PC-9 (cell line): ENCODE measurements around the gene RYR2. TPM values are rescaled to one million over a fixed set of nuclear protein-coding genes. Genes with fewer than 3 reads are reported as not detected.

ENCODE experiments used
- BruUV-seq: library from RNA; stranded (reverse); fragments of 400-500 nt; replicated peaks from 2 replicates; lab custom pipeline; 2021; lab: Mats Ljungman, UMichigan
- CTCF ChIA-PET: fragments of 300-600 bp; sonication (Branson Sonifier 250); formaldehyde crosslinking; loops from one replicate; lab custom pipeline; 2022; ENCODE audit warnings: antibody characterized with exemption; lab: Charles Lee
- POLR2A ChIA-PET: fragments of 300-600 bp; sonication (Branson Sonifier 250); formaldehyde crosslinking; loops from one replicate; lab custom pipeline; 2022; ENCODE audit warnings: antibody characterized with exemption; ENCODE audit not compliant: unreplicated experiment; lab: Charles Lee
- DNase-seq, 2 experiments: peaks; one replicate each; pipeline versions ENCODE4 v3.0.0 to v3.0.0-alpha.2; 2015 to 2022; ENCODE audit warnings: mixed read lengths in 1 of 2
- H2AFZ ChIP-seq: fragments of 200-600 bp; sonication (generic); 2 replicates; pipeline ENCODE4 v1.8.1; 2017; ENCODE audit warnings: antibody characterized with exemption
- H3F3A ChIP-seq: fragments of 200-600 bp; sonication (generic); 2 replicates; pipeline ENCODE4 v1.8.1; 2017; ENCODE audit warnings: antibody characterized with exemption, mild to moderate bottlenecking, low read depth; ENCODE audit not compliant: insufficient read depth
- H3K27ac ChIP-seq: fragments of 200-600 bp; sonication (generic); 2 replicates; pipeline ENCODE4 v1.6.1; 2016; ENCODE audit warnings: mixed run types
- H3K27me3 ChIP-seq: fragments of 200-600 bp; sonication (generic); 2 replicates; pipeline ENCODE4 v1.6.1; 2016; ENCODE audit warnings: low read depth, mixed run types; ENCODE audit not compliant: insufficient read depth
- H3K36me3 ChIP-seq: fragments of 200-600 bp; sonication (generic); 2 replicates; pipeline ENCODE4 v1.6.1; 2016; ENCODE audit warnings: low read depth, mixed run types
- H3K4me1 ChIP-seq: fragments of 200-600 bp; sonication (generic); replicated peaks from 2 replicates; pipeline ENCODE4 v1.6.1; 2016; ENCODE audit warnings: mixed run types; ENCODE audit not compliant: insufficient read depth
- H3K4me2 ChIP-seq: fragments of 200-600 bp; sonication (generic); 2 replicates; pipeline ENCODE4 v1.6.1; 2017; ENCODE audit warnings: mixed run types
- H3K4me3 ChIP-seq: fragments of 200-600 bp; sonication (generic); 2 replicates; pipeline ENCODE4 v1.6.1; 2016; ENCODE audit warnings: mixed run types
- H3K79me2 ChIP-seq: fragments of 200-600 bp; sonication (generic); 2 replicates; pipeline ENCODE4 v1.6.1; 2017; ENCODE audit warnings: low read depth, mixed run types
- H3K9me2 ChIP-seq: fragments of 200-600 bp; sonication (generic); 2 replicates; pipeline ENCODE4 v1.8.1; 2017; ENCODE audit warnings: mild to moderate bottlenecking; ENCODE audit not compliant: insufficient read depth
- H3K9me3 ChIP-seq: fragments of 200-600 bp; sonication (generic); 2 replicates; pipeline ENCODE4 v1.8.1; 2016; ENCODE audit warnings: low read depth; ENCODE audit not compliant: insufficient read depth
- H4K20me1 ChIP-seq: fragments of 200-600 bp; sonication (generic); 2 replicates; pipeline ENCODE4 v1.8.1; 2017; ENCODE audit not compliant: insufficient read depth
- EZH2 ChIP-seq: fragments of 200-600 bp; sonication (generic); IDR thresholded peaks from 2 replicates; pipeline ENCODE4 v1.8.0; 2017; ENCODE audit warnings: antibody characterized with exemption, low read depth
- intact Hi-C: fragments of 100-400 bp; cut with micrococcal nuclease; formaldehyde crosslinking; loops from one replicate; pipeline ENCODE4 v1.10.0; 2022; ENCODE audit not compliant: unreplicated experiment
- total RNA-seq: library from RNA; stranded (reverse); gene quantifications from 2 replicates; pipeline ENCODE4 v1.2.3, GENCODE V29; 2021
- TF ChIP-seq, protein P1 (sequence below): fragments of 200-600 bp; sonication (generic); conservative IDR thresholded peaks from 2 replicates; pipeline ENCODE4 v1.6.1; 2017; ENCODE audit warnings: mixed run types, antibody characterized with exemption, mild to moderate bottlenecking, moderate library complexity

RYR2 gene
- total RNA-seq, 1 experiment from 2014 or later: not detected

DNA sequence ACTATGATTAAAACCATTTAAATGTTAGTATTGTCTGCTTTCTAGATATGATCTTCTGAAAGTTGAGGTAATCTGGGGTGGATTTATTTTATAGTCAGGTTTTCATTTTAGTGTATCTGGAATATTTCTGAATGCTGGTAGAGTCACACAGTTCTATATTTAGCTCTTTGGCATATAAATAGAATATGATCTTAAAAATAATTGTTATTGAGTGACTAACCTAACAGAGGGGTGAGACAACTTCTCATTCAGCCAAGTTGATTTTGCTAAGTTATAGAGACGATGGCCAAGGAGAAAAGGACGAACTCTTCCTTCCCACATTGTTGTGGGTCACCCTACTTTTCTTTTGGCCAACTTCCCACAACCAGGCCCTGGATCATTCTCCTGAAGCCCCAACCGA, 30.6 kb upstream of the RYR2 start:
- Histone ChIP-seq H3K9me2 (no peaks in the 10 kb centered on the region), H2AFZ (no peak overlapping the region), H3K27ac (no peak overlapping the region), H3K4me2 (no peak overlapping the region), H3K4me1 (no peaks in the 10 kb centered on the region), H3K4me3 (no peak overlapping the region), H3K27me3 (peaks cover 55% of the 10 kb centered on the region), H3F3A (no peaks in the 10 kb centered on the region), H3K79me2 (no peaks in the 10 kb centered on the region), H4K20me1 (no peaks in the 10 kb centered on the region), H3K9me3 (no peaks in the 10 kb centered on the region), H3K36me3 (no peaks in the 10 kb centered on the region)
- BruUV-seq: no TSS peak
- ChIA-PET POLR2A (no interaction called here), CTCF (no interaction called here)
- TF ChIP-seq, protein P1, sequence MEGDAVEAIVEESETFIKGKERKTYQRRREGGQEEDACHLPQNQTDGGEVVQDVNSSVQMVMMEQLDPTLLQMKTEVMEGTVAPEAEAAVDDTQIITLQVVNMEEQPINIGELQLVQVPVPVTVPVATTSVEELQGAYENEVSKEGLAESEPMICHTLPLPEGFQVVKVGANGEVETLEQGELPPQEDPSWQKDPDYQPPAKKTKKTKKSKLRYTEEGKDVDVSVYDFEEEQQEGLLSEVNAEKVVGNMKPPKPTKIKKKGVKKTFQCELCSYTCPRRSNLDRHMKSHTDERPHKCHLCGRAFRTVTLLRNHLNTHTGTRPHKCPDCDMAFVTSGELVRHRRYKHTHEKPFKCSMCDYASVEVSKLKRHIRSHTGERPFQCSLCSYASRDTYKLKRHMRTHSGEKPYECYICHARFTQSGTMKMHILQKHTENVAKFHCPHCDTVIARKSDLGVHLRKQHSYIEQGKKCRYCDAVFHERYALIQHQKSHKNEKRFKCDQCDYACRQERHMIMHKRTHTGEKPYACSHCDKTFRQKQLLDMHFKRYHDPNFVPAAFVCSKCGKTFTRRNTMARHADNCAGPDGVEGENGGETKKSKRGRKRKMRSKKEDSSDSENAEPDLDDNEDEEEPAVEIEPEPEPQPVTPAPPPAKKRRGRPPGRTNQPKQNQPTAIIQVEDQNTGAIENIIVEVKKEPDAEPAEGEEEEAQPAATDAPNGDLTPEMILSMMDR: no peak
- no peak for TF ChIP-seq EZH2
- intact Hi-C loops: no loop called here
- no peak for DNase-seq

DNA sequence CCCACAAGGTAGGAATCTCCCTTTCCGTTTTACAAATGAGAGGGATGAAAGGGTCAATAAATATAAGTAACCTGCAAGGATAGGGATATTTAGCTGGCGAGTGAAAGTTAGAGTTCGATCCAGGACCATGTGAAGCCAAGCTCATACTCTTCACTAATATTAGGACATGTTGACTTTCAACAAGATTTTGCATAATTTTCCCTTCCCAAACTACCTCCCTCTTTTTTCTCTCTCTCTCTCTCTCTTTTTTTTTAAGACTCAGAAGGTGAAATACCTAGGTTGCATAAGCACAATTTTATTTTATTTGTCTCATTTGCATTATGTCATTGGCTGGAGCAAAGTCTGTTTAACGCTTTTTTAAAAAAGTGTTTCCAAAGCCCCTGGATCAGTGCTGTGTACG, 29.6 kb upstream of the RYR2 start:
- Histone ChIP-seq H3F3A (no peaks in the 10 kb centered on the region), H3K9me3 (no peaks in the 10 kb centered on the region), H3K4me1 (no peaks in the 10 kb centered on the region), H3K27me3 (peaks cover 52% of the 10 kb centered on the region), H3K79me2 (no peaks in the 10 kb centered on the region), H4K20me1 (no peaks in the 10 kb centered on the region), H3K27ac (no peak overlapping the region), H3K36me3 (no peaks in the 10 kb centered on the region), H3K9me2 (no peaks in the 10 kb centered on the region), H3K4me3 (no peak overlapping the region), H3K4me2 (no peak overlapping the region), H2AFZ (no peak overlapping the region)
- POLR2A ChIA-PET: no interaction called here
- BruUV-seq: no TSS peak
- no peak for TF ChIP-seq EZH2
- TF ChIP-seq, protein P1: no peak
- CTCF ChIA-PET: no interaction called here
- no peak for DNase-seq
- intact Hi-C loops: no loop called here

DNA sequence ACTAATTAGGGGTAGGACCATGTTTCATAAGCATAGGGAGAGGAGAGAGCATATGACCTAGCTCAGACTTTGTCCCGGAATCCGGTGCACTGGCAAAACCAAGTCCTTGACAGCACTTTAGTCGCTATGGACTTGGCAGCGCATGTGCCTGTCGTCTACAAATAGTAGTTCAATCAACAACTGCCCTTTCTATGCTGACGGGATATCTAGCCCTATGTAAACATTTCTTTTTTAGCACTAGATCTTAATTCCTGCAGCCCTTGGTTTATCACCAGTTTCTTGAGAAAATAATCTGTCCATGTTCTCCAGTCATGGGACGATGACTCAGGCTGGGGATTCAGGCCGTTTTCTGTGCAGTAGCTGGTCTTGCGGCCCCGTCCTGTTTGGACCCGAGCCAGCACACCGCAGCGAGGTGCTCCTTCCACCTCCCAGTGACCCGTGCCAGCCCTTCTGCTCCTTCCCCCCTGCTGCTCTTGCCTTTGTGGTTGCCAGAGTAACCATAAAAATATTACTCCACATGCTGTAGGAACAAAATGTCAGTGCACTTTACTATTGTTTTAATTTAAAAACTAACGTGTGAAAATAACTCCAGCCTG, 29.1 kb upstream of the RYR2 start:
- Histone ChIP-seq H3K4me3 (no peak overlapping the region), H3K27me3 (peaks cover 47% of the 10 kb centered on the region), H3K27ac (no peak overlapping the region), H4K20me1 (no peaks in the 10 kb centered on the region), H3K9me3 (no peaks in the 10 kb centered on the region), H3K4me2 (no peak overlapping the region), H3K4me1 (no peaks in the 10 kb centered on the region), H3K9me2 (no peaks in the 10 kb centered on the region), H2AFZ (no peak overlapping the region), H3K79me2 (no peaks in the 10 kb centered on the region), H3F3A (no peaks in the 10 kb centered on the region), H3K36me3 (no peaks in the 10 kb centered on the region)
- no TSS peak for BruUV-seq
- DNase-seq: no peak
- POLR2A ChIA-PET: no interaction called here
- CTCF ChIA-PET: no interaction called here
- TF ChIP-seq EZH2: no peak
- TF ChIP-seq, protein P1: no peak
- intact Hi-C loops: no loop called here
